ENCODE results near the gene PHLDB1.
A peak's percentile ranks its signal among the peaks of the same experiment; 100 is the strongest.

- TF ChIP-seq CTCF (IDR thresholded peaks at IDR 0.05; ENCODE audit: extremely low read depth in 1 of 2, insufficient read depth in 1 of 2, low read depth in 1 of 2, low read length in 2 of 2) (no peak), EZH2 (IDR thresholded peaks at IDR 0.05; ENCODE audit: borderline replicate concordance, low read depth, low read length, severe bottlenecking) (no peak), POLR2AphosphoS5 (IDR thresholded peaks at IDR 0.05; ENCODE audit: insufficient read depth, low read depth, low read length) (no peak), POLR2A (IDR thresholded peaks at IDR 0.05; ENCODE audit: low read depth, low read length) (peak; percentile 13), MYC (IDR thresholded peaks at IDR 0.05; ENCODE audit: low read depth, low read length) (no peak), JUN (IDR thresholded peaks at IDR 0.05; ENCODE audit: borderline replicate concordance, insufficient read depth, insufficient read length, low read depth) (no peak), GATA2 (IDR thresholded peaks at IDR 0.05; ENCODE audit: insufficient read depth, insufficient read length, low read depth, low read length) (no peak)
Observed at GRCh38 chr11:118623269-118623655, 15.8 kb downstream of the PHLDB1 start.
